ENCODE data around the gene RAPGEF6.
"Not testable (repeated sequence)": the region's sequence is repeated elsewhere in the genome, so short reads cannot be mapped to it uniquely, and the experiment has no call there.

RAPGEF6 gene

DNA sequence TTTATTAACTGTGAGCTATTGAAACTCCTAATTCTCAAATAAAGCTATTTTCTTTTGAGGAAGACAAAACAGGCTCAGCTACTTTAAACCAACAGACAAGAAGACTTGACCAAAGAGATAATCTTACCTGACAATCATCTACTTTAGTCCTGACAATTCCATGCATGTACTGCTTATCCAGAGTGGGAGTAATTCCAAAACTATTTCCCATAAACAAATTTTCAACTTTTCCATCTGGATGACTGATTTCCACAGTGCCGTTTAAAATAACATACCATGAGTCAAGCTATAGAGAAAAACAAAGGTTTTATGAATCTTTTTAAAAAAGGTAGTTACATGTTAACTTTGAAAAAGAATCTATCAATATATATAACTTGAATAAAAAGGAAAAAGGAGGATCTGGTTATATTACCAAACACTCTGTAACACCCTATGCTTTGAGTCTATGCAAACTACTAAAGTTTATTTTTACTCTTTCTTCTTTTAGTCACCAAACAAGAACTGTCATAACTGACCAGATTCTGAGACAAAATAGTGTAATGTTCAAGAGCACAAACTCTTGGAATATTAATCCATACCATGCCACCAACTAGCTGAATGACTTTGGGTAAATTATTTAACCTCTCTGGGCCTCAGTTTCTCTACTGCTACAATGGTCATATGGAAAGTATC, 129.7 kb downstream of the RAPGEF6 start:
- no peak for DNase-seq (ENCODE audit: low read depth in 2 of 2, low spot score in 1 of 2)

DNA sequence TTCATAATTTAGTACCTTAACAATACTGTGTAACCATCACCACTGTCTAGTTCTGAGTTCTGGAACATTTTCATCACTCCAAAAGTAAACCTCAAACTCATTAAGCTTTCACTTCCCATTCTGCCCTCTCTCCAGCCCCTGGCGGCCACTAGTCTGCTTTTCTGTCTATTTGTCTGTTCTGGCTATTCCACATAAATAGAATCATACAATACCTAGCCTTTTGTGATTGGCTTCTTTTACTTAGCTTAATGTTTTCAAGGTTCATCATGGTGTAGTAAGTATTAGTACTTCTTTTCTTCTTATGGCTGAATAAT, 138.7 kb downstream of the RAPGEF6 start:
- no peak for DNase-seq (ENCODE audit: low read depth in 2 of 2, low spot score in 1 of 2)

DNA sequence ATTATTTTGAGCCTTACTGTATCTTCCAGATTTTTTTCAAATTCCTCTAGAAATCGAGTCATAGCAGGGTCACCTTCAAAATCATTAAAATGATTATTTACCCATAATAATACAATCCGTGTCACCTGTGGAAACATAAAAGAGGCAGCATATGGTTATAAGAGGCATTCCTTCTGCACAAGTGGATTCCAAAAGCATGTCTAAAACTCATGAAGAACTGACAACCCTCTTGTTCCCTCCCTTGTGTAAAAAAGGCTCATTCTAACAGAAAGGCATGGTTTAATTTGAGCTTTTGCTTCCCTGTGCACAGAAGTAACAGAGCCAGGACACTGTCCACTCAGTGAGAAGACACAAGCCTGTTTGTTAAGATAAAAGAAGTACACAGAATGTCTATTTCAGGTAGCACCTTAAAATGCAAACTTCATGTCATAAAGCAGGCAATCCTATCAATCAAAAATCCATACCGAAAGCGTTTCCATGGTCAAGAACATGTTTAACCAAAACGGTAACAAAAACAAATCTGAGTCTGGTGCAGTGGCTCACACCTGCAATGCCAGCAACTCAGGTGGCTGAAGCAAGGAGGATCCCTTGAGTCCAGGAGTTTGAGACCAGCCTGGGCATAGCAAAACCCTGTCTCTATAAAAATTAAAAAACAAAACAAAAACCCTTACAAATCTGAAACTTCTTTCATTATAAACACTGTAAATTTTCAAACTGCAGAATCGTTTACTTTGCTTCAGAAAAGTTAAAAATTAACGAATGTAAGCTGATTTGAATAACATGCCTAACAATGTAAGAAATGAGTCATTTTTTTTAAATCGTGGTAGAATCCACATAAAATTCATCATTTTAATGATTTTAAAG, 139.3 kb downstream of the RAPGEF6 start:
- no peak for DNase-seq (ENCODE audit: low read depth in 2 of 2, low spot score in 1 of 2)

DNA sequence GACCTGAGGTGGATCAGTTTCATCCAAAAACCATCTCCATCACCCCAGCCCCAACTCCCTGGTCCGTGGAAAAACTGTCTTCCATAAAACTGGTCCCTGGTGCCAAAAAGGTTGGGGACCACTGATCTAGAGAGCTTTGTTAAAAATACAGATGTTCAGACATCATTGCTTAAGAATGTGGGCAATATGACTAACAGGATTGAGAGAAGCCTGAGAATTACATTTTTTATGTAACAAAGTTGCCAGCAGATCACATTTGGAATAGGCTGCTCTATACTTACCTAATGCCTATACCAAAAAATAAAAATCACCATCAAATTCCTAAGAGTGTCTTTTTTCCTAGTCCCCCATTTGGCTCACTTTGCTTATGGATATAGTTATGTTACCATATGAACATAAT, 143.3 kb downstream of the RAPGEF6 start:
- DNase-seq (ENCODE audit: low read depth in 2 of 2, low spot score in 1 of 2): no peak

DNA sequence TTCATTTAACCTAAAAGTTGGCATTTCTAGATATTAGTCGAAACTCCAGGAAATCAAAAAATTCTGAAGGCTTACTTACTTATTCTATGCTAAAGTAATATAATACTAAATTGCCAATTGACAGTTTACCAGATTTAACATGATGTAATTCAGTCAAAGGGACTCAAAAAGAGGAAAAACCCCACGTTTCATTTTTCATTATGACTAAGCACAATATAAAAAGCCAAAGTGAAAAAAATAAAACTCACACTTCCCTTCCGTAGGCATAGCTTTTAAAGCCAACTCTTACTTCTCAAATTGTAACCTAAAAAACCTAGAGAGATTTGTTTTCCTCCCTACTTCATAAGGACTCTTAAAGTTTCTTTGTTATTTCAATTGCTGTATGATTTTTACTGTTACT, 146.6 kb downstream of the RAPGEF6 start:
- no peak for DNase-seq (ENCODE audit: low read depth in 2 of 2, low spot score in 1 of 2)

DNA sequence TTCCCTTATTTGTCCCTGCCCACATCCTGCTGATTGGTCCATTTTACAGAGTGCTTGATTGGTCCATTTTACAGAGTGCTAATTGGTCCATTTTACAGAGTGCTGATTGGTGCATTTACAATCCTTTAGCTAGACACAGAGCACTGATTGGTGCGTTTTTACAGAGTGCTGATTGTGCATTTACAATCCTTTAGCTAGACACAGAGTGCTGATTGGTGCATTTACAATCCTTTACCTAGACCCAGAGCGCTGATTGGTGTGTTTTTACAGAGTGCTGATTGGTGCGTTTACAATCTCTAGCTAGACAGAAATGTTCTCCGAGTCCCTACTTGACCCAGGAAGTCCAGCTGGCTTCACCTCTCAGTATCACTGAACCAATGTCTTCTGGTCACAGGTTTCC, 147.7 kb downstream of the RAPGEF6 start:
- DNase-seq (ENCODE audit: low read depth in 2 of 2, low spot score in 1 of 2): not testable (repeated sequence)

DNA sequence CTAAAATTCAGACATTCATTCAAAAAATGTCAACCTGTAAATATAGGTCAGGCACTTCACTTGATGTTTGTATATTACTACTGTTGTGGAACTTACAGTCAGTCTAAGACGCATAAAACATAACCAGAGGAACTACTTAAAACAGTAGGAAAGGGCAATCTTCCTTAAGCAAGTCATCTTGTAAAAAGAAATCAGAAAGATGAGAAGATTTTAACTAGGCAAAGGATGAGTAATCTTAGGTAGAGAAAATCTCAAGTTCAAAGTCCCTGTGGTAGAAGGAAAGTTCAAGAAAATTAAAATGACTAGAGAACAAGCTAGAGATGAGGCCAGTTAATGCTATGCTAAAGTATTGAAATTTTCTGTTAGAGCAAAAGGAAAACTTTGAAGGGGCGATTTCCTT, 152.4 kb downstream of the RAPGEF6 start:
- no peak for DNase-seq (ENCODE audit: low read depth in 2 of 2, low spot score in 1 of 2)

DNA sequence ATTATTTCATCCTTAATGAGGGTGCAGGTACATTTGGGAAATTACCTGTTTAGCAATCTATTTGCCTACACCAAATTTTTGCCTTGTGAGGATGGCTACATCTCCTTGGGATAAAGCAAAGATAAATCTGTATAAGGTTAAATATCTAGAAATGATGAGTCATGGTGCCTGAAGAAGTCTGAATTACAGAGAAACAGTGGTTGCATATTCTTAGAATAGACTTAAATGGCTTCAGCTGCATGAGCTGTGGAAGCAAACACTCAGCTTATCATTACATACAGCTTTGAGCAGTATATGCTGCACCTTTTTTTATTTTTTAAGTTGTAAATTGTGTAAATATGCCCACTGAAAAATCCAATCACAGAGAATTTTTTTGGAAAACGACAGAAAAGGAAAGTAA, 153.5 kb downstream of the RAPGEF6 start:
- no peak for DNase-seq (ENCODE audit: low read depth in 2 of 2, low spot score in 1 of 2)

DNA sequence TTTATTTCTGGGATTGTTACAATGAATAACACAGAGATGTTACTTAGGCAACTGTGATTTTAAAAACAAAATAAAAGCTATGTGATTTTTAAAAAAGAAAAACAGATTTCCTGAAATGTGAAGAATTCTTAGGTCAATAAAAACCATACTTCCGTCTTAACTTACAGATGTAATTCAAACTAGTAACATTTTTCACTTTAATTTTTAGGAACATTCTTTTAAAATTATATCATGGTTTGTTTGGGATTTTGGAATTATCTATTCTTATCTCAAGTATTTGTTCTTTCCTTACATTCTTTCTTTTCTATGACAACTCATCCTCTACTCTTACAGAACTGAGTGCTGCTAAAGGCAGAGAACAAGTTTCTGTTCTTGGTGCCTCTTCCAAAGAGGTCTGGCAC, 159.5 kb downstream of the RAPGEF6 start:
- no peak for DNase-seq (ENCODE audit: low read depth in 2 of 2, low spot score in 1 of 2)

DNA sequence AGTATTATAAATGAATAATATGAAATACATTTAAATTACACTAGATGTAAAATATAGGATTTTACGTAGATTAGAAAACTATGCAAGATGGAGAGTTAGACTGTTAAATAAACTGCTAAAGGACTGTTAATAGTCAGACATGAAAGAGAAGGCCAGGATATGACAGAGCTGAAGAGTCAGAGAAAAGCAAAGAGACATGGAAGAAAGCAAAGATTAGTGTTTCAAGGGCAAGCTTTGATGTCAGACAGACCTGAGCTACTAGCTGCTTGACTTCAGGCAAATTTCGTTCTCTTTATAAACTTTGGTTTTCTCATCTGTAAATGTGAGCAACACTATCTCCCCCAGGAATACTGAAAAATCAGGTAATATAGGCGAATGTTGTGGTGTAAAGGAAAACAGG, 161.3 kb downstream of the RAPGEF6 start:
- no peak for DNase-seq (ENCODE audit: low read depth in 2 of 2, low spot score in 1 of 2)

DNA sequence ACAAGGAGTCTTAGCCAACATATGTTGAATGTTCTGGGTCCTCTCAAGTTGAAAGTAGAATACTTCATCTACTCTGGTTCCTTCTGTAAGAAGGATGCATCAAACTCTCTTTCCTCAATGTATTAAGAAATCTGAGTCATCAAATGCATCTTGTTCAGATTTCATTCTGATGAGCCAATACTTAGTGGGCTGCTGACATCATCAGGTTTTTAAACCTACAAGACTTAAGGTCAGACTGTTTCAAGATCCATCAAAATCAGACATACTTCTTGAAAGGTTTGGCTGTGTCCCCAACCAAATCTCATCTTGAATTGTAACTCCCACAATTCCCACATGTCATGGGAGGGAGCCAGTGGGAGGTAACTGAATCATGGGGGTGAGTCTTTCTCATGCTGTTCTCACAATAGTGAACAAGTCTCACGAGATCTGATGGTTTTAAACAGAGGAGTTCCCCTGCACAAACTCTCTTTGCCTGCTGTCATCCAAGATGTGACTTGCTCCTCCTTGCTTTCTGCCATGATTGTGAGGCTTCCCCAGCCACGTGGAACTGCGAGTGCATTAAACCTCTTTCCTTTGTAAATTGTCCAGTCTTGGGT, 168.8 kb downstream of the RAPGEF6 start:
- DNase-seq (ENCODE audit: low read depth in 2 of 2, low spot score in 1 of 2): no peak

DNA sequence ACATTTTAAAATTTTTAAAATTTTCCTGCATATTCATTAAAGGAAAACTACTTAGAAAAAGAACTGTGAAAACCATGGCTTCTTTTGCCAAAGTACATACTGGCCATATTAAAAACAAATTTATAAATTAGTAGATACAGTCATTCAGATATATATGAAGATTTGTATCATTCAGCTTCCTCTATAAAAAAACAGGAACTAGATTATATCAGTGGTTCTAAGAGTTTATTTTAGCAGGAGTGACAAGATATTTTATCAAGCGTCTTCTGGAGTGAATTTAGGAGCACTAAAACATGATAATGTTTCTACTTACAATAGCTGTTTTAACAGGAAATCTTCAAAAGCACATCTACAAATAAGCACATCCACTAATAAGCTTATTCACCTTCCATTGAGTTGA, 171.4 kb downstream of the RAPGEF6 start:
- no peak for DNase-seq (ENCODE audit: low read depth in 2 of 2, low spot score in 1 of 2)

DNA sequence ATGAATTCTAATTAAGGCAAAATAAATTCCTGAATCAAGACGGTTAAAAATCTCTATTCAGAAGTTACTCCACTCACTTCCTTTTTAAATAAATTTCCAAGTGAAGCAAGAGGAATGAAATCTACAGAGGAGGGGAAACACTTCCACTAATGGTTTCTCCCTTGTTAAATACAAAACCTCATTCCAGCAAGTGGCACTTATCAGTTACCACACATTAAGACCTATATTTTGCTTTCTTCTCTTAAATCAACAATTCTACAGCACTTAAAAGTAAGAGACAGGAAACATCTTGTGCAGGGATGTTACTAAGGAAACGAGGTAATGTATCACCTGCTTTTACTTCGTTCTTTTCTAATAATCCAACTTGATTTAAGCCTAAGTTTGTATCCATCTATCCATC, 172.6 kb downstream of the RAPGEF6 start:
- DNase-seq (ENCODE audit: low read depth in 2 of 2, low spot score in 1 of 2): no peak

DNA sequence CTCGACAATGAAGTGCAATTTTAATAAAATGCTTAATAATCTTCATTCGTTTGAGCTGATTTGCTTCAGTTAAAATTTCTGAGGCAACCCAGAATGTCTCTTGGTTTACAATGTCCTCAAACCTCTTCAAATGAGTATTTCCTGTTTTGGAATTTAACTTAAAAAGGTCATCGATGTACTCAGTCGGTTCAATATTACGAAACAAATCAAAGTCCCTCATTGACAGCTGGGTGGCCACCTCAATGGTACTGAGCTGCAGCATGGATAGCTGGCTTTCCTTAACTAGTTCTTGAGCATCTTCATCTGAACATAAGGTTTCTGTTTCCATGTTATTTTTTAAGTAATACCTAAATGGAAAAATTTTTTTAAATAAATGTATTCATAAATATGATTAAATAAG, 173.3 kb downstream of the RAPGEF6 start:
- DNase-seq (ENCODE audit: low read depth in 2 of 2, low spot score in 1 of 2): no peak

DNA sequence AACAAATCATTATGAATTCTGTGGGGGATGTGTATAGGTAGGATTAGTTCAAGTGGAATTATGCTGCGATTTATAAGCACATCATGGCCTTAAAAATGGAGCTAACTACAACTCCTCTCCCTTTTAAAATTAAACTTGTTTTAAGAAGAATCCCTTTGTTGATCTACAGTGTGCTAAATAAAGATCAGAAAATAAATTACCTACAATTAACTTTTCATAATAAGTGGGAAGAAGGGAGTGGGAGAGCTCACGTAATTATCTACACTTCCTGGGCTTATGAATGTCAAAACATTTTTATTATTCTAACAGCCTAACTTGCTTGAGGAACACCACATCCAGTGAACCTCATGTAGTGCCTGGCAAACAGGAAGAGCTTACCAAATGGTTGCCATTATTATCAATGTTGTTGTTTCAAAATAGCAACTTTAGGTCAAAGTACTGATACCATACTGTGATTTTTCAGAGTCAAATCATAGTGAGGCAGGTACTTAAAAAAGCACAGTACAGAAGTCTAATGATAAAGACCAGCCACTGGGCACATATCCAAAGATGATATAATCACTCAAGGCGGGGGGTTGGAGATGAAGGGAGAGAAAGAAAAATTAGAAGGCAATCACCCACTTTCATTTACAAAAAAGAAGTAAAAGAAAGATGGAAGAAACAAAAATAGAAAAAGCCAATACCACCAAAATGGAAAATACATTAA, 174.0 kb downstream of the RAPGEF6 start:
- DNase-seq (ENCODE audit: low read depth in 2 of 2, low spot score in 1 of 2): no peak

DNA sequence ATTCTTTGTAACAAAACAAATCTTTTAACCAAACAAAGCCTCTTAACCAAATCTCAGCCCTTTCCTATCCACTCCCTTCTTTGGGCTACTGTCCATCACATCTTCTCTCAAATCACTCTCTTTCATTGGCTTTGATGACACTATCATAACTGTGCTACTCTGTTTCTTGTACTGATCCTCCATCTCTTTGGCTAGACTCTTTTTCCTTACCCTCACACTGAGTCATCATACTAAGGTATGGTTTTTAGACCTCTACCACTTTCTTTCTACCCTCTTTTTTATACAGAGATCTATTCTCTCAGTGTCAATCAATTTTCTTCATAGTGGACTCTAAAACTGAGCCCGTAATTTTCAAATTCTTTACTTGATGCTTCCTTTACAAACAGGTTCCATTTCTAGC, 174.9 kb downstream of the RAPGEF6 start:
- DNase-seq (ENCODE audit: low read depth in 2 of 2, low spot score in 1 of 2): no peak

DNA sequence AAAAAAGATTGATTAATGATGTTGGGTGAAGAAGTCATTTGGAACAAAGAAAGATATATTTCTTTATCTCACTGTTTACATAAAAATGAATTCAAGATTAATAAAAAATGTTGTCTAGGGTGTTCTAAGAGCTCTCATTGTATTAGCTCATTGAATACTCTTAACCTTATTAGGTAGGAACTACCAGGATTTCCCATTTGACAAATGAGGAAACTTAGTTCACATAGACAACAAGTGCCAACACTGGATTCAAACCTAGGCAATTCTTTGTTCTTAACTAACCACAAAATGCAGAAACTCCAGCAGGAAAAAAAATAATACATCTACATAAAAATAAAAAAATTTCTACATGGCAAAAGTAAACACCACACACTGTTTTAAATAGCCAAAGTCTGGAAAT, 175.8 kb downstream of the RAPGEF6 start:
- DNase-seq (ENCODE audit: low read depth in 2 of 2, low spot score in 1 of 2): no peak

DNA sequence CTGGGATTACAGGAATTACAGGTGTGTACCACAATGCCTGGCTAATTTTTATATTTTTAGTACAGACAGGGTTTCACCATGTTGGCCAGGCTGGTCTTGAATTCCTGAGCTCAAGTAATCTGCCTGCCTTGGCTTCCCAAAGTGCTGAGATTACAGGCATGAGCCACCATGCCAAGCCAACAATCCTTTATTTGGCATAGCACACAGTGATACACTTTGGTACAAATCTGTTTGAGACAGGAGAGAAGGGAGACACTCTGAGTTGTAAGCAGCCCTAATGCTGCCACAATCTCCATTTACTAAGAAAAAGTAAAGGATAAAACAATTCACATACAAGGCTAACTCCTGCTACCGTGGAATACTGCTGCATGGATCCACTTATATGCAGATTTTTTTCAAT, 177.8 kb downstream of the RAPGEF6 start:
- no peak for DNase-seq (ENCODE audit: low read depth in 2 of 2, low spot score in 1 of 2)

DNA sequence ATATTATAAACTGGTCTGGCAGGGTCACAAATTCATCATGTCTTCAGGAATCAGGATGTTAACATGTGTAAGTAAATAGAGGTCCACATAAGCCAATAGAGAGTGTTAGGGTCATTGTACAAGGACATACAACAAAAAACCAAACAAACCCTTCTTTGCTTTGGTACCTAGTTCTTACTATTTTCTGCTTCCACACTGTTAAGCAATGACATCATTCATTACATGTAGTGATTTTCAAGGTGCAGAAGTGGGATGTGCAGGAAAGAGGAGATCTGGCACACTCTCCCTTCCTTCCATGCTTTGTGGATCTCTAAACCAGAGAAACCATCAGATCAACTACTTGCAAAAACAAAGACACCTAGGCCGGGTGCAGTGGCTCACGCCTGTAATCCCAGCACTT, 184.1 kb downstream of the RAPGEF6 start:
- DNase-seq (ENCODE audit: low read depth in 2 of 2, low spot score in 1 of 2): no peak

DNA sequence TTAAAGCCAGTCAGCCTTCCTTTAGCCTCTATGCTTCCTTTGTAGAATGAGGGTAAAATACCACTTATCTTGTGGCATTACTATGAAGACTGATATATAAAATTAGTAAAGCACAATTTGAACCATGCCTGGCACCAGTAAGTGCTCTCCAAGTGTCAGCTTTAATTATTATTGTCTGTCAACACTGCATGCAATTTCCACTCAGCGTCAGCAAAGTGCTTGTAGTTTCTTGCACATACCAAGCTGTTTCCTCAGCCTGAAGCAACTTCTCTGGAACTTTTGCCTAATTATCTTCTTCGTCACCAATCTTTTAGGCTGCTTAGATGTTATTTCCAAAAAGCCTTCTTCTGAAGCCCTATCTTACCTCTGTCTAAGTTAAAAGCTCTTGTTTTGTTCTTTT, 193.8 kb downstream of the RAPGEF6 start:
- DNase-seq (ENCODE audit: low read depth in 2 of 2, low spot score in 1 of 2): no peak

DNA sequence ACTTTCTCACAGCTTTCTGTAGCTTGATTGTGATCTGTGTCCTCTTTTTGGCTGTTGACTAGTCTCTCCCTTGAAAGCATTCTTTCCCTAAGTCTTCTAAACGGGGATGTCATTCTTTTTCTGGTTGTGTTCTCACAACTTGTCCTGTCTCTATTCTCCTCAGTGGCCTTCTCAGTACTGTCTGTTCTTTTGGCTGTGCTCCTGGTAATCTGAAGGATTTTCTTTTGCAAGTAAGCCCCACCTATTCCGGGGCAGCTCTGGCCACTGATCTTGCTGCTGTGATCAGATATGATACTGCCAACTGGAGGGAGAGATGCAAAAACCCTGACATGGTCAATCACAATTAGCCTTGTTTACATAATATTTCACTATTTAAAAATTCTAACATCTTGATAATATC, 198.9 kb downstream of the RAPGEF6 start:
- DNase-seq (ENCODE audit: low read depth in 2 of 2, low spot score in 1 of 2): no peak

DNA sequence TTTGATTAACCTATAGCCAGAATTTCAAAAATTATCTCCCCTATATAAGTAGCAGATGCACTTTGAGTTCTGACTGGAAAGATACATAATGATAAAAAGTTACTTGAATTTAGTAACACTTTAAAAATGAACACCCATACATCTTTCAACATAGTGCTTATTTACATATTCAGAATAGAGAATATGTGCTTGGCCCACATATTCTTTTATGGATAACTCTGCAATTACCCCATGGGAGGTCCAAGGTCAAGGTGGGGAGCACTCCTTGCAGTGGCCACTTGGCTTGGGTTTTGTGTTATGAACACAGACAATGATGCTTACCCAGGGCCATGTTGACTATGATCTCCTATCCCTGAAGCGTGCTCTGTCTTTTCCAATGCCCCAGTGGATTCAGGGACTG, 201.9 kb downstream of the RAPGEF6 start:
- no peak for DNase-seq (ENCODE audit: low read depth in 2 of 2, low spot score in 1 of 2)

Measured in stimulated activated CD8-positive, alpha-beta memory T cell treated with anti-CD3 and anti-CD28 coated beads, Interleukin-4, amount 100 ng/mL, for 4 hours (primary cell).